ENCODE measurements around the gene CCDC122. TPM values are rescaled to one million over a fixed set of nuclear protein-coding genes. Genes with fewer than 3 reads are reported as not detected.
A peak's percentile ranks its signal among the peaks of the same experiment; 100 is the strongest.

Gene CCDC122
- total RNA-seq = 11.2 to 16.4 TPM (median 11.5 TPM) in 3 replicates

DNA sequence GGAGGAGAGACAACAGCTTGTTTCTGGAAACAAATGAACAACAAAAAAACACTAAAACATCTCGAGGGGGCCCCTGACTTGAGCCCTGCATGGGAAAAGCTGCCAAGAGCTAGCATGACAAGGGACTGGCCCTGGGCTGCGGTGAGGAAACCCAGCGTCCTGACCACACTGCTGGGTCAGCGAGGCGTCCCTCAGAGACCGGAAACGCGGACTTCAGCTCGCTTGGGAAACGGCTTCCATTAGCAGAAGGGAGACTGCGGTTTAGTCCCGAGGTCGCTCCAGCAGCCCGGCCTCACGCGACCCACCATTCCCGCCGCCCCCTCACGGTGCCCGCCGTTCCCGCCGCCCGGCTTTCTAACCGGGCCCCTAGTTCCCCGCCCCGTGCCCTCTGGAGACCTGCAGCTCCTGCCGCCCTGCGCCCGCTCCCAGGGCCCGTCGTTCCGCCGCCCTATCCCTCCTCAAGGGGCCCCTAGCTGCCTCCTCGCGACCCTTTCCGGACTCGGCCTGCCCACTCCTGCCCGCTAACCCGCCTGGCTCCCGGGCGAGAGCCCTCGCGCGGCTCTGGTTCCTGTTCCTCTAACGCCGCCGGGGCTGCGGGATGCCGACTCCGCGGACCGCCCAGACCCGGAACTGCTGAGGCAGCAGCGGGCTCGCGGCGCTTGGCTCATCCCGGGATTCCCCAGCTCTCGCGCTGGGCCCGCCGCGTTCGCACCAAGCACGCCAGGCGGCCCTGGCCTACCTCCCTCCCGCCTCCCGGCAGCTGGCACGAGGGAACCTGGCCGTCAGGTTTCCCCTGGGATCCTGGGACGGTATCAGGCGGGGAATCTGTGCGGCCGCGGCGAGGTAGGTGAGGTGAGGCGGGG is at the start of gene CCDC122:
TSS of gene CCDC122 (minus strand) at position 849 of the 863 bp plus-strand sequence. CDS start 10,364 bp downstream, outside the sequence.
- DNase-seq (ENCODE audit: low spot score in 2 of 2, unreplicated experiment in 2 of 2) = peak; percentile 70 to 82
- peaks cover 18% of the 10 kb centered on the region for H3K27me3 Mint-ChIP-seq (ENCODE audit: low read depth)
- H3K4me3 Mint-ChIP-seq = peak within 1 kb of the TSS; percentile 83
- no peak for TF ChIP-seq CTCF (IDR thresholded peaks at IDR 0.05; ENCODE audit: unreplicated experiment)
- peaks cover 30% of the 10 kb centered on the region for H3K4me1 Mint-ChIP-seq
- no peaks in the 10 kb centered on the region for H3K36me3 Mint-ChIP-seq
- H3K27ac Mint-ChIP-seq = peak within 1 kb of the TSS; percentile 93
- no peaks in the 10 kb centered on the region for H3K9me3 Mint-ChIP-seq

DNA sequence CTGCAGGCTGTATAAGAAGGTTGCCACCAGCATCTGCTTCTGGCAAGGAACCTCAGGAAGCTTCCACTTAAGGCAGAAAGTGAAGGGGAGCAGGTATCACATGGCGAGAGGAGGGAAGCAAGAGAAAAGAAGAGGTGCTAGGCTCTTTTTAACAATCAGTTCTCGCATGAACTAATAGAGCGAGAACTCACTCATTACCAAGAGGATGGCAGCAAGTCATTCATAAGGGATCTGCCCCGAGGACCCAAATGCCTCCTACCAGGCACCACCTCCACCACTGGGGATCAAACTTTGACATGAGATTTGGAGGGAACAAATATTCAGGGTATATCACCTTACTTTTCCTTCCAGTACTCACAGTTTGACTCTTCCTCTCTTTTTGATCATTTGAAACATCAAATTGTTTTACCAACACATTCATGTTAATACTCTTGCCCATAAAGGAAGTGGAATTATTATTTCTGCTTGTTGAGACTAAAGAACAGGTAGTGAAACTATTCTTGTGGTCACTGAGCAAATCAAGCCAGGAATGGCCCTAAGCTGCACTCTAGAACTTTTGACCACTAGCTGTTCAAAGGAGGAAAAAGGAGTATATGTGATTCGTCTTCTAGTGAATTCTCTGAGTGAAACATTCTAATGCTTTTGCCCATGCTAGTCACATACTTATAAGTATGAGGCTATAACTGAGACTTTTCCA is 45.2 kb upstream of the CCDC122 start:
- H3K4me3 Mint-ChIP-seq = no peak overlapping the region
- H3K27me3 Mint-ChIP-seq (ENCODE audit: low read depth) = no peaks in the 10 kb centered on the region
- no peak for DNase-seq (ENCODE audit: low spot score in 2 of 2, unreplicated experiment in 2 of 2)
- no peaks in the 10 kb centered on the region for H3K36me3 Mint-ChIP-seq
- no peak for TF ChIP-seq CTCF (IDR thresholded peaks at IDR 0.05; ENCODE audit: unreplicated experiment)
- H3K9me3 Mint-ChIP-seq = peaks cover under 1% of the 10 kb centered on the region
- no peak overlapping the region for H3K27ac Mint-ChIP-seq
- H3K4me1 Mint-ChIP-seq = no peaks in the 10 kb centered on the region

- Mint-ChIP-seq H3K27ac (no peak overlapping the region), H3K27me3 (ENCODE audit: low read depth) (no peaks in the 10 kb centered on the region), H3K4me1 (no peaks in the 10 kb centered on the region), H3K4me3 (no peak overlapping the region), H3K9me3 (no peaks in the 10 kb centered on the region), H3K36me3 (no peaks in the 10 kb centered on the region)
- DNase-seq (ENCODE audit: low spot score in 2 of 2, unreplicated experiment in 2 of 2) = no peak
- TF ChIP-seq CTCF (IDR thresholded peaks at IDR 0.05; ENCODE audit: unreplicated experiment) = no peak
These were observed 41.6 kb upstream of the CCDC122 start for GRCh38 chr13:43920965-43921674.

- no peak for TF ChIP-seq CTCF (IDR thresholded peaks at IDR 0.05; ENCODE audit: unreplicated experiment)
- Mint-ChIP-seq H3K27ac (no peak overlapping the region), H3K36me3 (no peaks in the 10 kb centered on the region), H3K4me3 (no peak overlapping the region), H3K27me3 (ENCODE audit: low read depth) (no peaks in the 10 kb centered on the region), H3K9me3 (no peaks in the 10 kb centered on the region), H3K4me1 (no peaks in the 10 kb centered on the region)
- DNase-seq (ENCODE audit: low spot score in 2 of 2, unreplicated experiment in 2 of 2) = no peak
These were observed 39.1 kb upstream of the CCDC122 start for GRCh38 chr13:43918636-43919035.

- H3K27ac Mint-ChIP-seq = no peak overlapping the region
- H3K4me3 Mint-ChIP-seq = no peak overlapping the region
- H3K9me3 Mint-ChIP-seq = no peaks in the 10 kb centered on the region
- TF ChIP-seq CTCF (IDR thresholded peaks at IDR 0.05; ENCODE audit: unreplicated experiment) = no peak
- H3K4me1 Mint-ChIP-seq = no peaks in the 10 kb centered on the region
- H3K36me3 Mint-ChIP-seq = no peaks in the 10 kb centered on the region
- H3K27me3 Mint-ChIP-seq (ENCODE audit: low read depth) = no peaks in the 10 kb centered on the region
- DNase-seq (ENCODE audit: low spot score in 2 of 2, unreplicated experiment in 2 of 2) = no peak
These were observed 37.3 kb upstream of the CCDC122 start for GRCh38 chr13:43916828-43917227.

Data from mesothelial cell of epicardium (in vitro differentiated cells).